Measurements from ENCODE around the gene LYSET. TPM values are rescaled to one million over a fixed set of nuclear protein-coding genes. Genes with fewer than 3 reads are reported as not detected.
A peak's percentile ranks its signal among the peaks of the same experiment; 100 is the strongest.

Gene LYSET
- total and polyA plus RNA-seq, 10 of the 15 experiments (the other 5 are each of a cell fraction or from before 2014, with no cell fraction given), result 11.9 to 34.5 (median 21.2) TPM

- TF ChIP-seq EGR1 (IDR thresholded peaks at IDR 0.05; ENCODE audit: borderline replicate concordance in 1 of 2, low read depth in 2 of 2, low read length in 2 of 2) (no peak), BHLHE40 (IDR thresholded peaks at IDR 0.05; ENCODE audit: borderline replicate concordance in 1 of 2, low read depth in 2 of 2, low read length in 1 of 2) (0 out of 4 replicates have a peak, but pooled peaks of 1 of the 2 experiments have one; percentile 16), E4F1 (IDR thresholded peaks at IDR 0.05; ENCODE audit: borderline replicate concordance, partially characterized antibody) (no peak), ZNF207 (IDR thresholded peaks at IDR 0.05; ENCODE audit: borderline replicate concordance) (no peak), MAX (IDR thresholded peaks at IDR 0.05; ENCODE audit: low read depth, low read length) (no peak), NFYA (IDR thresholded peaks at IDR 0.05; ENCODE audit: borderline replicate concordance, low read depth, low read length) (no peak), RELB (IDR thresholded peaks at IDR 0.05; ENCODE audit: low read depth) (0 out of 2 replicates have a peak, but pooled peaks have one; percentile 41), ZBTB33 (IDR thresholded peaks at IDR 0.05) (no peak), MXI1 (IDR thresholded peaks at IDR 0.05; ENCODE audit: low read depth, low read length) (no peak), IRF4 (IDR thresholded peaks at IDR 0.05; ENCODE audit: low read depth, low read length) (no peak), HDAC6 (IDR thresholded peaks at IDR 0.05; ENCODE audit: unreplicated experiment) (no peak), TCF7 (IDR thresholded peaks at IDR 0.05; ENCODE audit: borderline replicate concordance) (no peak), RUNX3 (IDR thresholded peaks at IDR 0.05; ENCODE audit: low read length) (peak; percentile 50), PML (IDR thresholded peaks at IDR 0.05; ENCODE audit: low read length) (no peak), MTA3 (IDR thresholded peaks at IDR 0.05; ENCODE audit: borderline replicate concordance, low read length) (no peak), MTA2 (IDR thresholded peaks at IDR 0.05; ENCODE audit: low read depth) (peak; percentile 56; the same call in 1 of the 2 replicates), LARP7 (IDR thresholded peaks at IDR 0.05) (no peak), KAT2A (conservative IDR thresholded peaks at IDR 0.05; ENCODE audit: control insufficient read depth, low read depth, low read length) (no peak), SKIL (IDR thresholded peaks at IDR 0.05; ENCODE audit: low read depth, poor library complexity, severe bottlenecking) (peak; percentile 64), SIN3A (IDR thresholded peaks at IDR 0.05; ENCODE audit: low read depth, low read length) (no peak), FOS (IDR thresholded peaks at IDR 0.05; ENCODE audit: borderline replicate concordance, extremely low read depth, insufficient read length) (no peak), NBN (IDR thresholded peaks at IDR 0.05) (0 out of 2 replicates have a peak, but pooled peaks have one; percentile 34)
Observed at GRCh38 chr14:93212432-93212831, 27.3 kb downstream of the LYSET start (continued).
